Stimulated activated CD4-positive, alpha-beta T cell treated with anti-CD3 and anti-CD28 coated beads, Interleukin-2, amount 100 ng/mL, for 4 hours (primary cell): ENCODE measurements around the gene COL4A5.
"Not testable (repeated sequence)": the region's sequence is repeated elsewhere in the genome, so short reads cannot be mapped to it uniquely, and the experiment has no call there.

Source experiments
- DNase-seq: peaks from one replicate; pipeline ENCODE4 v3.0.0-alpha.2; 2020; ENCODE audit warnings: low read depth

Gene COL4A5

GRCh38 chrX:108456971-108457477, 17.4 kb downstream of the COL4A5 start:
- DNase-seq: no peak

DNA sequence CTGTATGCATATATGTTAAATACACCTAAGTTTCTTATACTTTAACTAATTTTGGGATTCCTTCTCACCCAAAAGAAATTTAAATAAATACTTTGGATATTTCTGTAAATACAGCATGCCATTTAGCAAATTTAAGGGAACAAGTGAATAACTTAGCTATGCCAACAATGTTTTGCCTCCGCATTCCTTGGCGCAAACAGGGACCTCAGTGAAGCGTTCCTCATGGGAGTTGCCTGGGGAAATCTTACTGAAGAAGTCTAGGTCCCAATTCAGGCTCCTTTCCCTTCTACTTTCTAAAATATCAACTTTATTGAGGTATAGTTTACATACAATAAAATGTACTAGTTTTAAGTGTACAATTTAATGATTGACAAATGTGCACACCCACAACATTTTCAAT, 25.0 kb downstream of the COL4A5 start:
- no peak for DNase-seq

GRCh38 chrX:108468486-108468885, 28.8 kb downstream of the COL4A5 start:
- DNase-seq: no peak

DNA sequence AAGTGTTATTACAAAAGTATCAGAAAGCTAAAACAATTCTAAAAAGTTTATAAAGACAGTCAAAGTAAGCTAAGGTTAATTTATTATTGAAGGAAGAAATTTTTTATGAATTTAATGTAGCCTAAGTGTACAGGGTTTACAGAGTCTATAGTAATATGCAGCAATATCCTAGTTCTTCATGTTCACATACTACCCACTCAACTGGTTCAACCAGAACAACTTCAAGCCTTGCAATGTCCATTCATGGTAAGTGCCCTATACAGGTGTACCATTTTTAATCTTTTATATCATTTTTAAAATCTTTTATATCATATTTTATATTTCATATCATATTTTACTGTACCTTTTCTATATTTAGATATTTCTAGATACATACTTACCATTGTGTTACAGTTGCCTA, 34.3 kb downstream of the COL4A5 start:
- no peak for DNase-seq

GRCh38 chrX:108481528-108481927, 41.9 kb downstream of the COL4A5 start:
- DNase-seq: not testable (repeated sequence)

GRCh38 chrX:108484251-108484650, 44.6 kb downstream of the COL4A5 start:
- no peak for DNase-seq

GRCh38 chrX:108485960-108486359, 46.3 kb downstream of the COL4A5 start:
- DNase-seq: no peak

DNA sequence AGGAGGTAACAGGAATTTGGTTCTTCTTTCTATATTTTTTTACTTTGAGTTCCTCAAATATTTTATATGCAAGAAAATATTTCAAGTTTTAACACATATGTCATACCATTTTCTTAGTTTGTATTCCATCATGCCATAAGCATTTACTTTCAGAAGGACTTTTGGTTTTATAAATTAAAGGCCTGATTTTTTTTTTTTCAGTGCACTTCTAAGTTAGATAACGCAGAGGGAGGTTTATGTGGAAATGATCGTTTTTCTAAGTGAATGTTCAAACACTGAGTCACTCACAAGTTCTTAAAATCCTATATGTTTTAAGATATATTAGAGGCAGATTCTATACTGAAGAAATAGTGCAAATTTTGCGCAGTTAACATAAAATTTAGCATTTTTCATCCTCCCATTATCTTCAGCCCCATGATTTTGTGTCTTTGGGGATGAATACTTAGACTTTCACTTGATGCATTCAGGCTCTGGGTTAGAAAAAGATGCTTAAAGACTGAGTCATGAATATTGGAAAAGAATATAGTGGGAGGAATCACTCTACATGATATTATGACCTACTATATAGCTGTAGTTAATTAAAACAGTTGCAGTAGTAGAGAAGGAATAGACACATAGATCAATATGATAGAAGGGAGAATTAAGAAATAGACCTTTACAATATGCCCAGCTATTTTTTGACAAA, 54.9 kb downstream of the COL4A5 start:
- DNase-seq: no peak

DNA sequence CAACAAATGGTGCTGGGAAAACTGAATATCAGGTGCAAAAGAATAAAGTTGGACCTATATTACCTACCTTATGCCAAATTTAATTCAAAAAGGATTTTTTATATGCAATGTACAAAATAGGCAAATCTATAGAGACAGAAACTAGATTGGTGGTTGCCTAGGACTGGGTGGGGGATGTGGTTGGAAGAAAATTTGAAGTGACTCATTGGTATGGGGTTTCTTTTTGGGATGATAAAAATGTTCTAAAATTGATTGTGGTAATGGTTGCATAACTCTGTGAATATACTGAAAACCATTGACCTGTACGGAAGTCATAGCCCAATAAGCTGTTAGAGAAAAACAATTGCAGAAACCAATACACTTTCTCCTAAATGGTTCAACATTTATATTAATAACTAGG, 72.1 kb downstream of the COL4A5 start:
- DNase-seq: no peak

DNA sequence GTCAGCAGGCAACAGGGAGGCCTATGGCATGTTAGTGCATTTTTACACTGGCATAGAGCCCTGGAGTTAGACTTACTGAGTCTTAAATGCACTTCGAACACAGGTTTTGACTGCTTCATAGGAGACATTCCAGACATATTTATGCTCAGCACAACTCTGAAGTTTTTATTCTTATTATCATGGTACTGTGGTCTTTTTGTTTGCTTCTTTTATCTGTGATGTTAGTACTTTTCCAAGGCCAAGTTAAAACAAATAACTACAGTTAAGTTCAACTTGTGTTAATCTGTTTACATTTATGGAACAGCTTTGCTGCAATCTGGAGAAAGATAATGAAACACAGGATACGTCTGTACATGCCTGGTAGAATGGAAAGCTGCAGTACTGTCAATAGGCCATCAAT, 76.5 kb downstream of the COL4A5 start:
- no peak for DNase-seq

DNA sequence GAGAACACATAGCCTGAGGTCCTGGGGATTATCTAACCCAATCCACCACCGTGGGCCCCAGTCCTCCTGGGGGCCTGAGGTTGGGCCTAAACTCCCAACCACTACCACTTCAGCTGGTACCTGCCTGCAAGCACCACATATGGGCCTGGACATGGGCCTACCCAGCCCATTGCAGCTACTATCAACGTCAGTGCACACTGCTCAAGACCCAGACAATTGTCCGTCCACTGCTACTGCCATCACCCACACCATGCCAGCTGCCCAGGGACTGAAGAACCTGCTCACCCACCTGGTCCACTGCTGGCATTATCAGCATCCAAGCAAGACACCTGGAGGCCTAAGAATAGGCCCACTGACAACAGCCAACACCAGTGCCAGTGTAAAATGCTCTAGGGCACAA, 88.1 kb downstream of the COL4A5 start:
- DNase-seq: no peak

DNA sequence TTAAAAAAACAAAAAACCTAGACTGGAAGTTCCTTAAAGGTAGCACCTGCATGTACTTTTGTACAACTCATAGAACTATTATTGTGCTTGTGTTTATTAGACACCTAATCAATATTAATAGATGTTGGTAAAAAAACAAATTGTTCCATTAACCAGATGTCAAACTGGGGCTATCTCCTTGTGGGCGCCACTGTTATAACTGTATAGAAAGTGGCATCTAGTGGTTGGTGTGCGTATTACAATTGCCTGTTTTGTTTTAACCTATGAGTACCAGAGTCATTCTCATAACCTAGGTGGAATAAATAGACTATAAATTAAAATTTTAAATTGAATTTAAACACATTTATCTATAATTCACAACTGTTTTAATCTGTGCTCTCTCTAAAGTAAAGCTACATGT, 97.4 kb downstream of the COL4A5 start:
- DNase-seq: no peak

DNA sequence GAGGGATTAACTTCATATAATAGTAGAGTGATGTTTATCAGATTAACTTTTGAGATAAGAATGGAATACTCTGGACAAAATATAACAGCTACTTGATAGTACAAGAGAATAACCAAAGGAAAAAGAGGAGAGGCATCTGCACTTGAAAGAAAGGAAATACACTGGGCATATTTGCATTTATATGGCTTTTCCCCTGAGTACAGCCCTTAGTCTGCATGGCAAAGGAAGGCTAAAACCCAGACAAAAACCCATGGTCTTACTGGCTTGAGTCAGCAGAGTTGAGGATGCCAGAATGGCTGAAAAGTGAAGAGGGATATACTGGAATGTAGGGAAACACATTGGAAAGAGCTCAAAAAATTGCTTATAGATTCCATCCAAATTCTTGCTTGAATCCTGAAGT, 101.6 kb downstream of the COL4A5 start:
- no peak for DNase-seq

- DNase-seq: no peak
Measured at GRCh38 chrX:108557580-108557979, 117.9 kb downstream of the COL4A5 start.

DNA sequence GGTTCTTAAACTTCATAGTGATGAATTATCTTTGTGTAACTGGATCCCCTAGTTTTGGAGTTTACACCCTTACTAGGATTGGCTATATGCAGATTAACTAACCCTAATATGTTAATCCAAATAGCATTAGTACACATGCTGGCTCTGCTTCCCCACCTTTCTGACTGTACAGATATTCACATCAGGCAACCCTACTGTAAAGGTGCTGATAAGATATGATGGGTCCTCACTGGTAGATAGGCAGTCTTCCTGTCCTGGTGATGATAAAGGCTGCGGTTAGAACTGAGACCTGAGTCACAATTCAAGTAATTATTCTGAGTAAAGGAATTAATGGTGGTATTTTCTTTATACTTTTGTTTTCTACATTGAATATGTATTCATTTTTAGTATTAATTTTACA, 118.6 kb downstream of the COL4A5 start:
- no peak for DNase-seq

- DNase-seq: no peak
Measured at GRCh38 chrX:108573136-108573535, 133.5 kb downstream of the COL4A5 start.

- DNase-seq: no peak
Measured at GRCh38 chrX:108582151-108582550, 142.5 kb downstream of the COL4A5 start.

DNA sequence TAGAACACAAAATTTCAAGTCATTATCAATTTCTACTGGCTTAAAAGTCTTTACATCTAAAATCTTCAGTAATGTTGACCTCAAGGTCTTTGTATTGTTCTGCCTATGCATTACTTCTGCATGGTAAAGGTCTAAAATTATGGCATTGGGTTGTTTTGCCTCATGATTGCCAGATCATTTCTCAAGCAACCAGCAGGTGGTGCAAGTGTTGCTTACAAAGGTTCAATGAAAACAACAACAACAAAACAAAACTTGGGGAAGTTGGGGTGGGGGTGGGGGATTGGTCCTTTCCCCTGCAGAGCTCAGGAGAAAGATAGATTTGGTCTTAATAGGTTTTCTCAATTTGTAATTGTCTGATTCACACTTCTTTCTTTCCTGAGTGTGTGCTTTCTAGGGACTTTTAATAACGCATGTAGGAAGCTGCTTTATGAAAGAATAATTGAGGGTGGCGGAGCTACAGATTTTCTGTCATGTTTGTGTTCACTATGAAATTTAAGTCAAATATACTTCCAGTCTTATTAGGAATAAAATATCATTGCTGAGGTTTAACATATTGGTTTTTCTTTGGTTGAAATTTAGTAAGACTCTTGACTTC, 145.1 kb downstream of the COL4A5 start:
- no peak for DNase-seq

DNA sequence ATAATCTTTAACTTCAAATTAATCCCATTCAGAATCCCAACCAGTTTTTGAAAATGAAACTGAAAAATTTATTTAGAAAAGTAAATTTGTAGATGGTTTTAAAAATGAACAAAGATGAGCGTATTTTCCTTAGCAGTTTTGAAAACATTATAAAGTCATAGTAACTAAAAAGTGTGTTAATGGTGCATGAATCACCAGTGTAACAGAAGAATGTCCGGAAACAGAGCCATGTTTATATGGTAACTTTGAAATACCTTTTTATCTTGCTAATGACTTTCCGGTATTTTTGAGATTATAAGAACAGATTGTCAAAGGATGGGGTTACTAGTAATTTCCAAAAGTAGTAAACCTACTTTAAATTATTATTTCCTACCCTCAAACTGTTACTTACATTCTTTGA, 150.9 kb downstream of the COL4A5 start:
- DNase-seq: no peak

- no peak for DNase-seq
Measured at GRCh38 chrX:108601276-108601675, 161.6 kb downstream of the COL4A5 start.

- no peak for DNase-seq
Measured at GRCh38 chrX:108610141-108610540, 170.5 kb downstream of the COL4A5 start.

DNA sequence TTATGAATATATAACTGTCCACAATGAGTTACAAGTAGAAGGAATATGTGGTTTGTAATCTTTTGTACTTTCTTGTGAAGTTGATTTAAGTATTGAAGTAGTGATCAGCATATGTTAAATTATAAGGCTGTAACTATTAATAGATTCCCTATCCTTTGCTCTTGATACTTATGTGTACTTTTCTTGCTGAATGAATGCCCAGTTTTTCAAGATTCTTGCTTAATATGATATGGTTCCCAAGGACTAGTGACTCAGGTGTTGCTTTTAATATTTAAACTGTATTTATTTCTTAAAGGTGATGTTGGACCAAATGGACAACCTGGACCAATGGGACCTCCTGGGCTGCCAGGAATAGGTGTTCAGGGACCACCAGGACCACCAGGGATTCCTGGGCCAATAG, 175.0 kb downstream of the COL4A5 start:
- DNase-seq: no peak

GRCh38 chrX:108640817-108641216, 201.2 kb downstream of the COL4A5 start:
- DNase-seq: no peak
